GM23338 (cell line): ENCODE measurements around the gene TXNL4B. TPM values are rescaled to one million over a fixed set of nuclear protein-coding genes. Genes with fewer than 3 reads are reported as not detected.

Experiments used
- ATAC-seq: fragments of 200-7000 bp; cut with Tn5 transposase; 3 replicates; pipeline ENCODE4 v1.9.1; 2020
- DNase-seq: peaks from one replicate; pipeline ENCODE4 v3.0.0-alpha.2; 2015; ENCODE audit warnings: low spot score
- H2AFZ ChIP-seq: fragments of 200-600 bp; sonication (generic); 2 replicates; pipeline ENCODE4 v1.8.0; 2016; ENCODE audit warnings: antibody characterized with exemption, mild to moderate bottlenecking, moderate library complexity
- H3F3A ChIP-seq: fragments of 200-600 bp; sonication (generic); replicated peaks from 2 replicates; pipeline ENCODE4 v1.8.0; 2017; ENCODE audit warnings: antibody characterized with exemption, mixed run types, low read depth
- H3K27ac ChIP-seq: fragments of 200-600 bp; sonication (generic); 2 replicates; pipeline ENCODE4 v1.6.1; 2016; ENCODE audit warnings: low read depth
- H3K27me3 ChIP-seq: fragments of 200-600 bp; sonication (generic); 2 replicates; pipeline ENCODE4 v1.8.0; 2016; ENCODE audit warnings: mild to moderate bottlenecking, mixed run types, moderate library complexity; ENCODE audit not compliant: insufficient read depth
- H3K36me3 ChIP-seq: fragments of 200-600 bp; sonication (generic); 2 replicates; pipeline ENCODE4 v1.8.0; 2016; ENCODE audit warnings: mild to moderate bottlenecking; ENCODE audit not compliant: insufficient read depth
- H3K4me1 ChIP-seq: fragments of 200-600 bp; sonication (generic); 2 replicates; pipeline ENCODE4 v1.8.0; 2016; ENCODE audit warnings: mild to moderate bottlenecking, moderate library complexity; ENCODE audit not compliant: insufficient read depth
- H3K4me2 ChIP-seq: fragments of 200-600 bp; sonication (generic); 2 replicates; pipeline ENCODE4 v1.7.1; 2017; ENCODE audit warnings: mixed run types
- H3K4me3 ChIP-seq: fragments of 200-600 bp; sonication (generic); 2 replicates; pipeline ENCODE4 v1.6.1; 2016; ENCODE audit warnings: mixed run types
- H3K79me2 ChIP-seq: fragments of 200-600 bp; sonication (generic); replicated peaks from 2 replicates; pipeline ENCODE4 v1.8.0; 2017; ENCODE audit warnings: mild to moderate bottlenecking; ENCODE audit not compliant: insufficient read depth
- H3K9me2 ChIP-seq: fragments of 200-600 bp; sonication (generic); 2 replicates; pipeline ENCODE4 v1.8.0; 2017; ENCODE audit not compliant: insufficient read depth
- H4K20me1 ChIP-seq: fragments of 200-600 bp; sonication (generic); replicated peaks from 2 replicates; pipeline ENCODE4 v1.8.0; 2017; ENCODE audit warnings: mild to moderate bottlenecking; ENCODE audit not compliant: insufficient read depth
- H3K27ac Mint-ChIP-seq: 2 replicates; pipeline ENCODE4 v1.8.0; 2020; ENCODE audit warnings: inconsistent platforms, mild to moderate bottlenecking, moderate library complexity, mixed read lengths
- H3K27me3 Mint-ChIP-seq: 3 replicates; pipeline ENCODE4 v1.8.0; 2022; ENCODE audit warnings: low read depth, mild to moderate bottlenecking, moderate library complexity, mixed read lengths, inconsistent platforms; ENCODE audit not compliant: insufficient read depth, poor library complexity
- H3K36me3 Mint-ChIP-seq: 3 replicates; pipeline ENCODE4 v1.8.0; 2021; ENCODE audit warnings: low read depth, mild to moderate bottlenecking, inconsistent platforms, moderate library complexity, mixed read lengths
- H3K4me1 Mint-ChIP-seq: 3 replicates; pipeline ENCODE4 v1.8.0; 2020; ENCODE audit warnings: mild to moderate bottlenecking, inconsistent platforms, mixed read lengths
- H3K4me3 Mint-ChIP-seq: 3 replicates; pipeline ENCODE4 v1.8.0; 2021; ENCODE audit warnings: moderate library complexity, mild to moderate bottlenecking, inconsistent platforms, mixed read lengths
- H3K9me3 Mint-ChIP-seq: 3 replicates; pipeline ENCODE4 v1.8.0; 2020; ENCODE audit warnings: moderate library complexity, mild to moderate bottlenecking, inconsistent platforms, mixed read lengths
- CREB1 ChIP-seq: fragments of 250-450 bp; sonication (Bioruptor Pico); IDR thresholded peaks from 2 replicates; pipeline ENCODE4 v1.5.0; 2020; ENCODE audit warnings: low read depth, mild to moderate bottlenecking, moderate library complexity
- EZH2phosphoT487 ChIP-seq: fragments of 200-600 bp; sonication (generic); IDR thresholded peaks from one replicate; pipeline ENCODE4 v1.8.1; 2018; ENCODE audit warnings: antibody characterized with exemption; ENCODE audit not compliant: unreplicated experiment
- POLR2AphosphoS5 ChIP-seq: IDR thresholded peaks from 2 replicates; pipeline ENCODE4 v1.6.1; 2016; ENCODE audit warnings: antibody characterized with exemption, low read depth
- ZNF114 ChIP-seq: fragments of 250-450 bp; sonication (Bioruptor Pico); IDR thresholded peaks from 2 replicates; pipeline ENCODE4 v1.5.0; 2020; ENCODE audit warnings: mild to moderate bottlenecking, moderate library complexity
- polyA plus RNA-seq: library from polyadenylated mRNA; unstranded; fragments of >200 nt; fragmentation: Nextera tagmentation; extraction: Ambion mirVana; gene quantifications from 2 replicates; pipeline ENCODE4 v1.2.1, GENCODE V29; 2016
- total RNA-seq: library from RNA; depleted of rRNA; stranded (reverse); fragments of >200 nt; shearing (Covaris generic); gene quantifications from 2 replicates; pipeline ENCODE4 v1.2.3, GENCODE V29; 2014
- TF ChIP-seq, protein P1 (sequence below): IDR thresholded peaks from 2 replicates; pipeline ENCODE4 v1.6.1; 2016; ENCODE audit warnings: antibody characterized with exemption
- TF ChIP-seq, protein P2 (sequence below), 2 experiments: fragments of 200-600 bp in 1 of 2; sonication (generic) in 1 of 2; conservative IDR thresholded peaks; 2 replicates each; pipeline versions ENCODE4 v1.5.1 to v1.6.1; 2016 to 2017; ENCODE audit warnings: antibody characterized with exemption in 2 of 2, low read depth in 2 of 2, mild to moderate bottlenecking in 2 of 2, moderate library complexity in 1 of 2
- TF ChIP-seq, protein P3 (sequence below): IDR thresholded peaks from one replicate; pipeline ENCODE4 v1.6.1; 2018; ENCODE audit warnings: antibody characterized with exemption; ENCODE audit not compliant: unreplicated experiment

TXNL4B gene
- total and polyA plus RNA-seq, 2 experiments from 2014 or later: 3.7 to 8.9 TPM

DNA sequence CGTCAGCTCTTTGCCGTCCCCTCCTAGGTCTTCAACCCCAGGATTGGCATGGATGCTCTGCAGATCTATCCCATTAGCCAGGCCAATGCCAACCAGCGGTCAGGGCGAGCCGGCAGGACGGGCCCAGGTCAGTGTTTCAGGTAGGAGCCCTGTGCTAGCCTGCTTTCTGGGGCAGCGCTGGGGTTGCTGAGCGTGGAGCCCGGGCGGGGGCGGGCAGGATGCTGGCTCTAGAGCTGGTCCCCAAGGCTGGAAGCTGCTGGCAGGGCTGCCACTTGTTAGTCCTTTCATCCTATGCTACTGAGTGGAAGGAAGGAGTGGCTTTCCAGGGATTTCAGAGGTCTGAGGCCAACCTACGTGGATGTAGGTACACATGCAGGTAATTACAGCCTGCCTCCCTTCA, 12.6 kb upstream of the TXNL4B start:
- no peak for DNase-seq
- no peak overlapping the region for H3K27ac Mint-ChIP-seq
- H3K27me3 Mint-ChIP-seq: peaks cover 4% of the 10 kb centered on the region
- Histone ChIP-seq H3K27me3 (no peaks in the 10 kb centered on the region), H4K20me1 (no peaks in the 10 kb centered on the region; the same call in 1 of the 2 replicates), H3K9me2 (no peaks in the 10 kb centered on the region), H2AFZ (no peak overlapping the region), H3K36me3 (peaks cover 34% of the 10 kb centered on the region), H3F3A (no peaks in the 10 kb centered on the region), H3K4me1 (no peaks in the 10 kb centered on the region), H3K4me2 (no peak overlapping the region), H3K79me2 (no peaks in the 10 kb centered on the region), H3K4me3 (no peak overlapping the region), H3K27ac (no peak overlapping the region)
- H3K4me3 Mint-ChIP-seq: no peak overlapping the region
- peaks cover 97% of the 10 kb centered on the region for H3K36me3 Mint-ChIP-seq
- H3K4me1 Mint-ChIP-seq: no peaks in the 10 kb centered on the region
- H3K9me3 Mint-ChIP-seq: no peaks in the 10 kb centered on the region
- no peak for ATAC-seq
- TF ChIP-seq EZH2phosphoT487: no peak
- TF ChIP-seq, protein P1, sequence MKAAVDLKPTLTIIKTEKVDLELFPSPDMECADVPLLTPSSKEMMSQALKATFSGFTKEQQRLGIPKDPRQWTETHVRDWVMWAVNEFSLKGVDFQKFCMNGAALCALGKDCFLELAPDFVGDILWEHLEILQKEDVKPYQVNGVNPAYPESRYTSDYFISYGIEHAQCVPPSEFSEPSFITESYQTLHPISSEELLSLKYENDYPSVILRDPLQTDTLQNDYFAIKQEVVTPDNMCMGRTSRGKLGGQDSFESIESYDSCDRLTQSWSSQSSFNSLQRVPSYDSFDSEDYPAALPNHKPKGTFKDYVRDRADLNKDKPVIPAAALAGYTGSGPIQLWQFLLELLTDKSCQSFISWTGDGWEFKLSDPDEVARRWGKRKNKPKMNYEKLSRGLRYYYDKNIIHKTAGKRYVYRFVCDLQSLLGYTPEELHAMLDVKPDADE: no peak
- TF ChIP-seq, protein P2, sequence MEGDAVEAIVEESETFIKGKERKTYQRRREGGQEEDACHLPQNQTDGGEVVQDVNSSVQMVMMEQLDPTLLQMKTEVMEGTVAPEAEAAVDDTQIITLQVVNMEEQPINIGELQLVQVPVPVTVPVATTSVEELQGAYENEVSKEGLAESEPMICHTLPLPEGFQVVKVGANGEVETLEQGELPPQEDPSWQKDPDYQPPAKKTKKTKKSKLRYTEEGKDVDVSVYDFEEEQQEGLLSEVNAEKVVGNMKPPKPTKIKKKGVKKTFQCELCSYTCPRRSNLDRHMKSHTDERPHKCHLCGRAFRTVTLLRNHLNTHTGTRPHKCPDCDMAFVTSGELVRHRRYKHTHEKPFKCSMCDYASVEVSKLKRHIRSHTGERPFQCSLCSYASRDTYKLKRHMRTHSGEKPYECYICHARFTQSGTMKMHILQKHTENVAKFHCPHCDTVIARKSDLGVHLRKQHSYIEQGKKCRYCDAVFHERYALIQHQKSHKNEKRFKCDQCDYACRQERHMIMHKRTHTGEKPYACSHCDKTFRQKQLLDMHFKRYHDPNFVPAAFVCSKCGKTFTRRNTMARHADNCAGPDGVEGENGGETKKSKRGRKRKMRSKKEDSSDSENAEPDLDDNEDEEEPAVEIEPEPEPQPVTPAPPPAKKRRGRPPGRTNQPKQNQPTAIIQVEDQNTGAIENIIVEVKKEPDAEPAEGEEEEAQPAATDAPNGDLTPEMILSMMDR (conservative IDR thresholded peaks at IDR 0.05; ENCODE audit: low read depth in 2 of 2): no peak

DNA sequence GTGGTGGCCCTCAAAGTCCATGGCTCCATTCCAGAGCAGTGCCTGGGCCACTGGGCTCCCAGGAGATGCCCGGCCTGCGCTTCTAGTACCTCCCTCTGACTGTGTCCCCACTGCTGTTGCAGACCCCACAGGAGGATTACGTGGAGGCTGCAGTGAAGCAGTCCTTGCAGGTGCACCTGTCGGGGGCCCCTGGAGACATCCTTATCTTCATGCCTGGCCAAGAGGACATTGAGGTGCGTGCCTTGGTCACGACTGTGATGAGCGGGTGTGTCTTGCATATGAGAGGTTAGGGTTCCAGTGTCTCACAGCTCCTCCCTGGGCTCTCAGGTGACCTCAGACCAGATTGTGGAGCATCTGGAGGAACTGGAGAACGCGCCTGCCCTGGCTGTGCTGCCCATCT, 11.5 kb upstream of the TXNL4B start:
- Histone ChIP-seq H3K27me3 (no peaks in the 10 kb centered on the region), H2AFZ (no peak overlapping the region), H3F3A (no peaks in the 10 kb centered on the region), H3K27ac (no peak overlapping the region), H4K20me1 (no peaks in the 10 kb centered on the region; the same call in 1 of the 2 replicates), H3K4me2 (no peak overlapping the region), H3K4me1 (no peaks in the 10 kb centered on the region), H3K9me2 (no peaks in the 10 kb centered on the region), H3K4me3 (no peak overlapping the region), H3K79me2 (no peaks in the 10 kb centered on the region), H3K36me3 (peaks cover 36% of the 10 kb centered on the region)
- DNase-seq (no peak), ATAC-seq (no peak)
- Mint-ChIP-seq H3K9me3 (no peaks in the 10 kb centered on the region), H3K36me3 (peaks cover 96% of the 10 kb centered on the region), H3K4me1 (no peaks in the 10 kb centered on the region), H3K27me3 (peaks cover 4% of the 10 kb centered on the region), H3K27ac (no peak overlapping the region), H3K4me3 (no peak overlapping the region)
- TF ChIP-seq POLR2AphosphoS5 (no peak), CREB1 (CRISPR knock-in tag) (no peak), EZH2phosphoT487 (no peak), ZNF114 (CRISPR knock-in tag) (no peak)
- TF ChIP-seq, protein P1: no peak
- TF ChIP-seq, protein P3, sequence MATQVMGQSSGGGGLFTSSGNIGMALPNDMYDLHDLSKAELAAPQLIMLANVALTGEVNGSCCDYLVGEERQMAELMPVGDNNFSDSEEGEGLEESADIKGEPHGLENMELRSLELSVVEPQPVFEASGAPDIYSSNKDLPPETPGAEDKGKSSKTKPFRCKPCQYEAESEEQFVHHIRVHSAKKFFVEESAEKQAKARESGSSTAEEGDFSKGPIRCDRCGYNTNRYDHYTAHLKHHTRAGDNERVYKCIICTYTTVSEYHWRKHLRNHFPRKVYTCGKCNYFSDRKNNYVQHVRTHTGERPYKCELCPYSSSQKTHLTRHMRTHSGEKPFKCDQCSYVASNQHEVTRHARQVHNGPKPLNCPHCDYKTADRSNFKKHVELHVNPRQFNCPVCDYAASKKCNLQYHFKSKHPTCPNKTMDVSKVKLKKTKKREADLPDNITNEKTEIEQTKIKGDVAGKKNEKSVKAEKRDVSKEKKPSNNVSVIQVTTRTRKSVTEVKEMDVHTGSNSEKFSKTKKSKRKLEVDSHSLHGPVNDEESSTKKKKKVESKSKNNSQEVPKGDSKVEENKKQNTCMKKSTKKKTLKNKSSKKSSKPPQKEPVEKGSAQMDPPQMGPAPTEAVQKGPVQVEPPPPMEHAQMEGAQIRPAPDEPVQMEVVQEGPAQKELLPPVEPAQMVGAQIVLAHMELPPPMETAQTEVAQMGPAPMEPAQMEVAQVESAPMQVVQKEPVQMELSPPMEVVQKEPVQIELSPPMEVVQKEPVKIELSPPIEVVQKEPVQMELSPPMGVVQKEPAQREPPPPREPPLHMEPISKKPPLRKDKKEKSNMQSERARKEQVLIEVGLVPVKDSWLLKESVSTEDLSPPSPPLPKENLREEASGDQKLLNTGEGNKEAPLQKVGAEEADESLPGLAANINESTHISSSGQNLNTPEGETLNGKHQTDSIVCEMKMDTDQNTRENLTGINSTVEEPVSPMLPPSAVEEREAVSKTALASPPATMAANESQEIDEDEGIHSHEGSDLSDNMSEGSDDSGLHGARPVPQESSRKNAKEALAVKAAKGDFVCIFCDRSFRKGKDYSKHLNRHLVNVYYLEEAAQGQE: no peak
